H9 (cell line): ENCODE data around the gene ME3. TPM values are rescaled to one million over a fixed set of nuclear protein-coding genes. Genes with fewer than 3 reads are reported as not detected.

ENCODE experiments used
- DNase-seq: peaks from one replicate; pipeline ENCODE4 v3.0.0-alpha.2; 2017
- H2AFZ ChIP-seq: one replicate; pipeline ENCODE4 v1.6.1; 2013; ENCODE audit warnings: mild to moderate bottlenecking, low read length, control low read depth, moderate library complexity
- H2AK5ac ChIP-seq: 2 replicates; pipeline ENCODE4 v1.6.1; 2013; ENCODE audit warnings: low read length, control low read depth, mixed read lengths; ENCODE audit not compliant: insufficient read length
- H2BK120ac ChIP-seq: one replicate; pipeline ENCODE4 v1.6.1; 2013; ENCODE audit warnings: low read depth, mild to moderate bottlenecking, low read length, control low read depth, inconsistent platforms; ENCODE audit not compliant: poor library complexity, severe bottlenecking
- H2BK12ac ChIP-seq: 2 replicates; pipeline ENCODE4 v1.6.1; 2013; ENCODE audit warnings: low read length, control low read depth, mixed read lengths, low read depth; ENCODE audit not compliant: insufficient read length
- H2BK15ac ChIP-seq: 2 replicates; pipeline ENCODE4 v1.6.1; 2013; ENCODE audit warnings: low read depth, low read length, control low read depth
- H2BK20ac ChIP-seq: one replicate; pipeline ENCODE4 v1.6.1; 2013; ENCODE audit warnings: low read depth, mild to moderate bottlenecking, low read length, control low read depth, inconsistent platforms; ENCODE audit not compliant: poor library complexity, severe bottlenecking
- H2BK5ac ChIP-seq: 2 replicates; pipeline ENCODE4 v1.6.1; 2013; ENCODE audit warnings: low read length, control low read depth, mixed read lengths; ENCODE audit not compliant: insufficient read length
- H3K14ac ChIP-seq: 2 replicates; pipeline ENCODE4 v1.6.1; 2013; ENCODE audit warnings: low read length, control low read depth; ENCODE audit not compliant: insufficient read depth
- H3K18ac ChIP-seq: 2 replicates; pipeline ENCODE4 v1.6.1; 2013; ENCODE audit warnings: low read depth, mild to moderate bottlenecking, mixed read lengths, low read length, control low read depth; ENCODE audit not compliant: insufficient read length
- H3K23ac ChIP-seq: 2 replicates; pipeline ENCODE4 v1.6.1; 2013; ENCODE audit warnings: low read length, control low read depth, mixed read lengths, low read depth; ENCODE audit not compliant: insufficient read length
- H3K23me2 ChIP-seq: 2 replicates; pipeline ENCODE4 v1.6.1; 2013; ENCODE audit warnings: low read depth, mild to moderate bottlenecking, mixed read lengths, low read length, control low read depth; ENCODE audit not compliant: insufficient read length, poor library complexity, severe bottlenecking
- H3K27ac ChIP-seq: 2 replicates; pipeline ENCODE4 v1.5.1; 2013; ENCODE audit warnings: low read length, control low read depth, mixed read lengths, low read depth; ENCODE audit not compliant: insufficient read length
- H3K27me3 ChIP-seq: 2 replicates; pipeline ENCODE4 v1.6.1; 2013; ENCODE audit warnings: low read length, control low read depth, inconsistent platforms; ENCODE audit not compliant: insufficient read depth
- H3K4ac ChIP-seq: 2 replicates; pipeline ENCODE4 v1.6.1; 2013; ENCODE audit warnings: low read depth, mild to moderate bottlenecking, control low read depth, inconsistent platforms, low read length, moderate library complexity
- H3K4me1 ChIP-seq: 2 replicates; pipeline ENCODE4 v1.6.1; 2013; ENCODE audit warnings: low read length, control low read depth, inconsistent platforms; ENCODE audit not compliant: insufficient read depth
- H3K4me2 ChIP-seq: 2 replicates; pipeline ENCODE4 v1.6.1; 2013; ENCODE audit warnings: low read length, control low read depth, mixed read lengths; ENCODE audit not compliant: insufficient read length, insufficient read depth
- H3K56ac ChIP-seq: 2 replicates; pipeline ENCODE4 v1.6.1; 2013; ENCODE audit warnings: low read depth, mild to moderate bottlenecking, mixed read lengths, low read length, control low read depth; ENCODE audit not compliant: insufficient read length
- H3K79me1 ChIP-seq: 2 replicates; pipeline ENCODE4 v1.6.1; 2013; ENCODE audit warnings: low read depth, mild to moderate bottlenecking, moderate library complexity, low read length, control low read depth, inconsistent platforms; ENCODE audit not compliant: insufficient read depth, poor library complexity, severe bottlenecking
- H3K79me2 ChIP-seq: 2 replicates; pipeline ENCODE4 v1.6.1; 2013; ENCODE audit warnings: low read length, control low read depth, inconsistent platforms; ENCODE audit not compliant: insufficient read depth
- H3K9ac ChIP-seq: 2 replicates; pipeline ENCODE4 v1.6.1; 2013; ENCODE audit warnings: low read length, control low read depth, mixed read lengths; ENCODE audit not compliant: insufficient read length; ENCODE audit errors: extremely low read depth
- H3K9me3 ChIP-seq: one replicate; pipeline ENCODE4 v1.6.1; 2013; ENCODE audit warnings: low read depth, low read length, inconsistent platforms; ENCODE audit not compliant: control insufficient read depth
- H3T11ph ChIP-seq: one replicate; pipeline ENCODE4 v1.6.1; 2013; ENCODE audit warnings: mild to moderate bottlenecking, low read length, control low read depth, inconsistent platforms
- H4K20me1 ChIP-seq: one replicate; pipeline ENCODE4 v1.6.1; 2013; ENCODE audit not compliant: control insufficient read depth, insufficient read length, insufficient read depth
- H4K5ac ChIP-seq: 2 replicates; pipeline ENCODE4 v1.6.1; 2013; ENCODE audit warnings: low read depth, mild to moderate bottlenecking, mixed read lengths, low read length, control low read depth; ENCODE audit not compliant: insufficient read length
- H4K8ac ChIP-seq: replicated peaks from 2 replicates; pipeline ENCODE4 v1.6.1; 2013; ENCODE audit warnings: low read length, control low read depth, mixed read lengths, low read depth; ENCODE audit not compliant: insufficient read length
- H4K91ac ChIP-seq: 2 replicates; pipeline ENCODE4 v1.6.1; 2013; ENCODE audit warnings: low read depth, mild to moderate bottlenecking, moderate library complexity, mixed read lengths, low read length, control low read depth; ENCODE audit not compliant: insufficient read length
- H3K27ac Mint-ChIP-seq, 3 experiments: 2 replicates in 2 of 3; 3 replicates in 1 of 3; pipeline ENCODE4 v1.8.0; 2020 to 2021; ENCODE audit warnings: mixed read lengths in 3 of 3, mild to moderate bottlenecking in 1 of 3, moderate library complexity in 1 of 3
- H3K27me3 Mint-ChIP-seq: 2 replicates; pipeline ENCODE4 v1.8.0; 2021; ENCODE audit warnings: low read depth, mild to moderate bottlenecking, moderate library complexity, mixed read lengths
- H3K36me3 Mint-ChIP-seq, 3 experiments: 2 replicates in 2 of 3; 3 replicates in 1 of 3; pipeline ENCODE4 v1.8.0; 2020 to 2021; ENCODE audit warnings: low read depth in 3 of 3, mixed read lengths in 3 of 3; ENCODE audit not compliant: insufficient read depth in 1 of 3
- H3K4me1 Mint-ChIP-seq, 2 experiments: 2 replicates each; pipeline ENCODE4 v1.8.0; 2020; ENCODE audit warnings: mixed read lengths in 2 of 2
- H3K4me3 Mint-ChIP-seq, 2 experiments: 2 replicates in 1 of 2; 3 replicates in 1 of 2; pipeline ENCODE4 v1.8.0; 2020 to 2021; ENCODE audit warnings: mild to moderate bottlenecking in 2 of 2, mixed read lengths in 2 of 2, moderate library complexity in 1 of 2
- H3K9me3 Mint-ChIP-seq, 2 experiments: 2 replicates in 1 of 2; 3 replicates in 1 of 2; pipeline ENCODE4 v1.8.0; 2020; ENCODE audit warnings: mild to moderate bottlenecking in 2 of 2, mixed read lengths in 2 of 2, moderate library complexity in 1 of 2
- WGBS: extraction: QIAGEN DNeasy Blood & Tissue Kit; methylation state at CpG from one replicate; pipeline ENCODE4 v1.1.7; 2013; ENCODE audit warnings: missing lambda C conversion rate, low lambda C conversion rate, mixed read lengths; ENCODE audit not compliant: insufficient read length; ENCODE audit errors: extremely low coverage; 5-methylcytosine and 5-hydroxymethylcytosine counted together
- total RNA-seq: library from RNA; stranded (reverse); gene quantifications from 2 replicates; pipeline ENCODE4 v1.2.1, GENCODE V29; 2021
- TF ChIP-seq, protein P1 (sequence below): fragments of 200-600 bp; sonication (generic); conservative IDR thresholded peaks from 3 replicates; pipeline ENCODE4 v1.8.0; 2021; ENCODE audit warnings: antibody characterized with exemption, mild to moderate bottlenecking

The ME3 gene
- total RNA-seq, 1 experiment from 2014 or later: 2.8 TPM

DNA sequence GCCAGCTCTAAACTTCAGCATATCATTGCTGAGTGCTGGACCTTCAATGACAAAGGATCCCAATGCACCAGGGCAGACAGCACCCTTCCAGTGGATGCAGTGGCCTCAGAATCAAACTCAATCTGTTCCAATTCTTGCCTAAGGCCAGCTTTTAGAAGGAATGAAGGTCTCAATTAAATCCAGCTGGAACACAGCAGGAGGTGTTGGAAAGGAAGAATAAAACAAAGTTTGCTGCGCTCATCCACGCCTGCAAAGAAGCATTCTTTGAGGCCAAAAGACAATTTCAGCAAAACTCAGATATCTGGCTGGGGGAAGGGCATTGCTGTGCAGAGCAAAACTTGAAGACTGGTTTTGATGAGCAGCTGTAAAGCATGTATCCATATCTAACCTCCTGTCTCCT, 177.1 kb downstream of the ME3 start:
- no peak overlapping the region for H3K4me3 Mint-ChIP-seq
- no CpG with 5 or more reads among the region's 2 CpGs for WGBS
- Histone ChIP-seq H3K27me3 (no peaks in the 10 kb centered on the region), H3K23ac (no peak overlapping the region), H3T11ph (no peak overlapping the region), H3K9ac (no peak overlapping the region), H3K79me1 (no peaks in the 10 kb centered on the region), H4K91ac (no peak overlapping the region), H3K4ac (no peak overlapping the region), H3K23me2 (no peaks in the 10 kb centered on the region), H2BK120ac (no peak overlapping the region), H3K4me1 (no peaks in the 10 kb centered on the region), H4K5ac (no peak overlapping the region), H3K4me2 (no peak overlapping the region), H3K79me2 (no peaks in the 10 kb centered on the region), H3K14ac (no peak overlapping the region), H2BK12ac (no peak overlapping the region), H2BK15ac (no peak overlapping the region), H3K56ac (no peak overlapping the region), H4K20me1 (no peaks in the 10 kb centered on the region), H3K18ac (no peak overlapping the region), H2BK20ac (no peak overlapping the region), H3K9me3 (no peaks in the 10 kb centered on the region), H4K8ac (no peak overlapping the region), H2AFZ (no peak overlapping the region), H2BK5ac (no peak overlapping the region), H3K27ac (no peak overlapping the region), H2AK5ac (no peak overlapping the region)
- H3K4me1 Mint-ChIP-seq: peaks cover 18 to 20% of the 10 kb centered on the region in 2 experiments
- no peaks in the 10 kb centered on the region; the same call in 1 of the 2 replicates for H3K27me3 Mint-ChIP-seq
- H3K36me3 Mint-ChIP-seq: no peaks in the 10 kb centered on the region
- DNase-seq: no peak
- TF ChIP-seq, protein P1, sequence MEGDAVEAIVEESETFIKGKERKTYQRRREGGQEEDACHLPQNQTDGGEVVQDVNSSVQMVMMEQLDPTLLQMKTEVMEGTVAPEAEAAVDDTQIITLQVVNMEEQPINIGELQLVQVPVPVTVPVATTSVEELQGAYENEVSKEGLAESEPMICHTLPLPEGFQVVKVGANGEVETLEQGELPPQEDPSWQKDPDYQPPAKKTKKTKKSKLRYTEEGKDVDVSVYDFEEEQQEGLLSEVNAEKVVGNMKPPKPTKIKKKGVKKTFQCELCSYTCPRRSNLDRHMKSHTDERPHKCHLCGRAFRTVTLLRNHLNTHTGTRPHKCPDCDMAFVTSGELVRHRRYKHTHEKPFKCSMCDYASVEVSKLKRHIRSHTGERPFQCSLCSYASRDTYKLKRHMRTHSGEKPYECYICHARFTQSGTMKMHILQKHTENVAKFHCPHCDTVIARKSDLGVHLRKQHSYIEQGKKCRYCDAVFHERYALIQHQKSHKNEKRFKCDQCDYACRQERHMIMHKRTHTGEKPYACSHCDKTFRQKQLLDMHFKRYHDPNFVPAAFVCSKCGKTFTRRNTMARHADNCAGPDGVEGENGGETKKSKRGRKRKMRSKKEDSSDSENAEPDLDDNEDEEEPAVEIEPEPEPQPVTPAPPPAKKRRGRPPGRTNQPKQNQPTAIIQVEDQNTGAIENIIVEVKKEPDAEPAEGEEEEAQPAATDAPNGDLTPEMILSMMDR: no peak
- no peaks in the 10 kb centered on the region for H3K9me3 Mint-ChIP-seq
- no peak overlapping the region for H3K27ac Mint-ChIP-seq
